HG02798 (cell line): Measurements from ENCODE around the gene TRIM44.
A peak's percentile ranks its signal among the peaks of the same experiment; 100 is the strongest.

Experiments used
- ATAC-seq: cut with Tn5 transposase; IDR thresholded peaks from one replicate; pipeline ENCODE4 v1.9.1; 2021; ENCODE audit warnings: mild to moderate bottlenecking; ENCODE audit not compliant: unreplicated experiment, poor library complexity

The TRIM44 gene

GRCh38 chr11:35784699-35785098 lies 122.1 kb downstream of the TRIM44 start:
- peak; percentile 42 for ATAC-seq

GRCh38 chr11:35785287-35786167 lies 123.0 kb downstream of the TRIM44 start:
- peak; percentile 60 for ATAC-seq

- no peak for ATAC-seq
Measured at GRCh38 chr11:35786188-35786587, 123.6 kb downstream of the TRIM44 start.

GRCh38 chr11:35787013-35787504 lies 124.5 kb downstream of the TRIM44 start:
- ATAC-seq, result no peak

GRCh38 chr11:35787626-35788025 lies 125.1 kb downstream of the TRIM44 start:
- no peak for ATAC-seq

GRCh38 chr11:35791088-35791958 lies 128.7 kb downstream of the TRIM44 start:
- ATAC-seq, result no peak

GRCh38 chr11:35792148-35792845 lies 129.7 kb downstream of the TRIM44 start:
- no peak for ATAC-seq

- peak; percentile 62 for ATAC-seq
Measured at GRCh38 chr11:35792846-35793192, 130.2 kb downstream of the TRIM44 start.

GRCh38 chr11:35794333-35794732 lies 131.8 kb downstream of the TRIM44 start:
- ATAC-seq, result no peak

GRCh38 chr11:35794850-35795249 lies 132.3 kb downstream of the TRIM44 start:
- no peak for ATAC-seq

- ATAC-seq, result no peak
Measured at GRCh38 chr11:35796562-35796961, 134.0 kb downstream of the TRIM44 start.

- no peak for ATAC-seq
Measured at GRCh38 chr11:35798423-35798822, 135.8 kb downstream of the TRIM44 start.

- ATAC-seq, result no peak
Measured at GRCh38 chr11:35798983-35799382, 136.4 kb downstream of the TRIM44 start.

- ATAC-seq, result no peak
Measured at GRCh38 chr11:35799655-35800054, 137.1 kb downstream of the TRIM44 start.

GRCh38 chr11:35800970-35801953 lies 138.7 kb downstream of the TRIM44 start:
- peak; percentile 56 for ATAC-seq

GRCh38 chr11:35802221-35802620 lies 139.6 kb downstream of the TRIM44 start:
- ATAC-seq, result no peak

GRCh38 chr11:35802672-35803071 lies 140.1 kb downstream of the TRIM44 start:
- ATAC-seq, result no peak

GRCh38 chr11:35803115-35803514 lies 140.5 kb downstream of the TRIM44 start:
- ATAC-seq, result no peak

- ATAC-seq, result no peak
Measured at GRCh38 chr11:35804451-35805040, 142.0 kb downstream of the TRIM44 start.
